OCI-LY7 (cell line): ENCODE data around the gene ISYNA1. TPM values are rescaled to one million over a fixed set of nuclear protein-coding genes. Genes with fewer than 3 reads are reported as not detected.

Source experiments
- BruUV-seq: library from RNA; stranded (reverse); fragments of 400-500 nt; replicated peaks from 2 replicates; lab custom pipeline; 2021; lab: Mats Ljungman, UMichigan
- CTCF ChIA-PET: fragments of 300-600 bp; sonication (Branson Sonifier 250); formaldehyde crosslinking; loops from one replicate; lab custom pipeline; 2022; ENCODE audit warnings: antibody characterized with exemption; ENCODE audit not compliant: unreplicated experiment; lab: Charles Lee
- POLR2A ChIA-PET: fragments of 300-600 bp; sonication (Branson Sonifier 250); formaldehyde crosslinking; loops from one replicate; lab custom pipeline; 2022; ENCODE audit warnings: antibody characterized with exemption; lab: Charles Lee
- DNase-seq: peaks from one replicate; pipeline ENCODE4 v3.0.0-alpha.2; 2015; ENCODE audit warnings: low spot score
- H2AFZ ChIP-seq: fragments of 200-600 bp; sonication (generic), shearing (Covaris generic); 2 replicates; pipeline ENCODE4 v1.6.1; 2014; ENCODE audit warnings: mild to moderate bottlenecking, antibody characterized with exemption, low read length, moderate library complexity
- H3K27ac ChIP-seq: fragments of 200-600 bp; sonication (generic); 2 replicates; pipeline ENCODE4 v1.5.1; 2014; ENCODE audit warnings: mixed run types, low read depth, mild to moderate bottlenecking, moderate library complexity, low read length, inconsistent platforms; ENCODE audit not compliant: poor library complexity, severe bottlenecking
- H3K36me3 ChIP-seq: fragments of 200-600 bp; sonication (generic); 2 replicates; pipeline ENCODE4 v1.6.1; 2014; ENCODE audit warnings: mild to moderate bottlenecking, antibody characterized with exemption, low read length, moderate library complexity, mixed read lengths; ENCODE audit not compliant: insufficient read depth
- H3K4me1 ChIP-seq: fragments of 200-600 bp; sonication (generic); 2 replicates; pipeline ENCODE4 v1.5.1; 2014; ENCODE audit warnings: mild to moderate bottlenecking, low read length; ENCODE audit not compliant: insufficient read depth, poor library complexity, severe bottlenecking
- H3K4me2 ChIP-seq: fragments of 200-600 bp; sonication (generic); 2 replicates; pipeline ENCODE4 v1.6.1; 2014; ENCODE audit warnings: mild to moderate bottlenecking, low read length
- H3K4me3 ChIP-seq: fragments of 200-600 bp; sonication (generic); 2 replicates; pipeline ENCODE4 v1.5.1; 2014; ENCODE audit warnings: mild to moderate bottlenecking, low read depth, low read length; ENCODE audit not compliant: poor library complexity, severe bottlenecking
- H3K79me2 ChIP-seq: fragments of 200-600 bp; sonication (generic); 2 replicates; pipeline ENCODE4 v1.6.1; 2016; ENCODE audit warnings: low read depth, mild to moderate bottlenecking, low read length, moderate library complexity, mixed read lengths; ENCODE audit not compliant: insufficient read depth
- H3K9me2 ChIP-seq: fragments of 200-600 bp; sonication (generic); 2 replicates; pipeline ENCODE4 v1.6.1; 2016; ENCODE audit warnings: mild to moderate bottlenecking, low read length, mixed read lengths; ENCODE audit not compliant: insufficient read depth
- H3K9me3 ChIP-seq: fragments of 200-600 bp; sonication (generic); 2 replicates; pipeline ENCODE4 v1.6.1; 2014; ENCODE audit warnings: mild to moderate bottlenecking, mixed run types, low read length, mixed read lengths
- H4K20me1 ChIP-seq: fragments of 200-600 bp; sonication (generic); 2 replicates; pipeline ENCODE4 v1.6.1; 2014; ENCODE audit warnings: mild to moderate bottlenecking, antibody characterized with exemption, low read length, moderate library complexity, mixed read lengths; ENCODE audit not compliant: insufficient read depth
- CTCF ChIP-seq: fragments of 200-600 bp; sonication (generic); conservative IDR thresholded peaks from 2 replicates; pipeline ENCODE4 v1.5.1; 2014; ENCODE audit warnings: mild to moderate bottlenecking, antibody characterized with exemption, low read length, moderate library complexity, mixed read lengths
- EZH2phosphoT487 ChIP-seq: fragments of 200-600 bp; sonication (generic); IDR thresholded peaks from 2 replicates; pipeline ENCODE4 v1.6.1; 2018; ENCODE audit warnings: low read depth, borderline replicate concordance, mild to moderate bottlenecking, mixed run types, antibody characterized with exemption, low read length, moderate library complexity, mixed read lengths
- intact Hi-C: fragments of 100-400 bp; cut with micrococcal nuclease; formaldehyde crosslinking; loops from one replicate; pipeline ENCODE4 v1.10.0; 2022; ENCODE audit not compliant: unreplicated experiment
- total RNA-seq, 2 experiments: library from RNA; depleted of rRNA in 1 of 2; stranded (reverse); fragments of >200 nt in 1 of 2; shearing (Covaris generic) in 1 of 2; gene quantifications; 2 replicates each; pipeline ENCODE4 v1.2.3, GENCODE V29; 2014 to 2022

The ISYNA1 gene
- total RNA-seq, 2 experiments from 2014 or later: 1.8 to 8.9 TPM

GRCh38 chr19:18446145-18446810 lies 8.3 kb upstream of the ISYNA1 start:
- H4K20me1 ChIP-seq: no peaks in the 10 kb centered on the region
- H3K36me3 ChIP-seq: peaks cover 65% of the 10 kb centered on the region
- TF ChIP-seq CTCF: no peak
- TF ChIP-seq EZH2phosphoT487: no peak
- no peaks in the 10 kb centered on the region for H3K9me2 ChIP-seq
- intact Hi-C loops: no loop called here
- no peak overlapping the region for H3K4me2 ChIP-seq
- DNase-seq: no peak
- POLR2A ChIA-PET: no interaction called here
- H2AFZ ChIP-seq: no peak overlapping the region
- BruUV-seq: no TSS peak
- 0 out of 2 replicates have a peak, but pooled peaks cover 7% of the 10 kb centered on the region for H3K9me3 ChIP-seq
- H3K4me3 ChIP-seq: no peak overlapping the region
- CTCF ChIA-PET: no interaction called here
- H3K79me2 ChIP-seq: no peaks in the 10 kb centered on the region
- H3K27ac ChIP-seq: no peak overlapping the region
- H3K4me1 ChIP-seq: no peaks in the 10 kb centered on the region

GRCh38 chr19:18445262-18445948 lies 7.5 kb upstream of the ISYNA1 start:
- intact Hi-C loops: no loop called here
- H3K4me2 ChIP-seq: no peak overlapping the region
- TF ChIP-seq EZH2phosphoT487: no peak
- TF ChIP-seq CTCF: no peak
- H2AFZ ChIP-seq: no peak overlapping the region
- no peaks in the 10 kb centered on the region for H3K9me2 ChIP-seq
- H3K27ac ChIP-seq: no peak overlapping the region
- no peak for DNase-seq
- H3K79me2 ChIP-seq: no peaks in the 10 kb centered on the region
- ChIA-PET CTCF (no interaction called here), POLR2A (no interaction called here)
- no TSS peak for BruUV-seq
- no peaks in the 10 kb centered on the region for H4K20me1 ChIP-seq
- peaks cover 61% of the 10 kb centered on the region for H3K36me3 ChIP-seq
- 0 out of 2 replicates have a peak, but pooled peaks cover 7% of the 10 kb centered on the region for H3K9me3 ChIP-seq
- H3K4me3 ChIP-seq: no peak overlapping the region
- H3K4me1 ChIP-seq: no peaks in the 10 kb centered on the region

GRCh38 chr19:18444513-18444912 lies 6.6 kb upstream of the ISYNA1 start:
- POLR2A ChIA-PET: no interaction called here
- CTCF ChIA-PET: no interaction called here
- Histone ChIP-seq H2AFZ (no peak overlapping the region), H3K4me3 (no peak overlapping the region), H3K27ac (no peak overlapping the region), H3K4me1 (no peaks in the 10 kb centered on the region), H3K79me2 (no peaks in the 10 kb centered on the region), H3K4me2 (no peak overlapping the region), H3K36me3 (peaks cover 52% of the 10 kb centered on the region), H4K20me1 (no peaks in the 10 kb centered on the region), H3K9me2 (no peaks in the 10 kb centered on the region), H3K9me3 (0 out of 2 replicates have a peak, but pooled peaks cover 7% of the 10 kb centered on the region)
- no peak for TF ChIP-seq EZH2phosphoT487
- no peak for TF ChIP-seq CTCF
- intact Hi-C loops: no loop called here
- TSS peak; percentile 46 for BruUV-seq
- DNase-seq: no peak
